Putamen (tissue), 1 donor: ENCODE results near the gene PATL1.
A peak's percentile ranks its signal among the peaks of the same experiment; 100 is the strongest.

Source experiments
- DNase-seq: peaks from one replicate; pipeline ENCODE4 v3.0.0-alpha.2; 2016; ENCODE audit warnings: low spot score

The PATL1 gene

DNA sequence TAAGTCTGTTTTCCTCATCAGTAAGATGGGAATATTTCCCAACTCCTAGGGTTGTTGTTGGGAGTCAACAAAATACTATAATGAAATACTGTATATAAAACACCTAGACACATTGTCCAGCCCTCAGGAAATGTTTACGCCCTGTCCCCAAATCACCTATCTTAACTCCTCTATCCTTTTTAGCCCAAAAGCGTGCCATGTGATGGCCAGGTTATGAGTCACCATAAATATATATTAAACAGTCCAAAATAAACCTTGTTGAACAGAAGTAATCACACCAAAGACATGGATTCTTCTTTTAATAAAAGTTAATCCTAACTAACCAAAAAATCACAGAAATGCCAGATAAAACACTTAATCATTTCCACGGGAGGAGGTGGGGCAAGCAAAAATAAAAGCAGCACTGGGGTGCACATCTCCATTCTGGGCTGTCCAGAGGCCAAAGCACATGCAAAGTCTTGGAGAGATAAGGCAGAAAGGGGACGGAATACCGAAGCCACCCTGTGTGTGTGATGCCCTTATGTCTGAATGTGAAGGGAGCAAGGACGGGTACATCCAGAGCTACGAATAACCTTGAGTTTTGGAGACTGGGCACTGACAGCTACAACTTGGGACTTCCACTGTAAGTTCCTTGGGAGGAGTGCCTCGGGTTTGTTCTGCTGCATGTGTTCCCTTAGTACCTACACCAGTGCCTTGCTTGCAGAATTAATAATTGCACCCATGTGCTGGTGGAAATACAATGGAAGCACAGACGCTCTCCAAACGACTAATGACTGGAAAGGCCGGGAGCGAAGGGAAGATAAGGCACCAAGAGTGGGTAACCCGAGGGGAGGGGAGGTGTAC lies 54.3 kb downstream of the PATL1 start:
- DNase-seq, result peak; percentile 13

DNA sequence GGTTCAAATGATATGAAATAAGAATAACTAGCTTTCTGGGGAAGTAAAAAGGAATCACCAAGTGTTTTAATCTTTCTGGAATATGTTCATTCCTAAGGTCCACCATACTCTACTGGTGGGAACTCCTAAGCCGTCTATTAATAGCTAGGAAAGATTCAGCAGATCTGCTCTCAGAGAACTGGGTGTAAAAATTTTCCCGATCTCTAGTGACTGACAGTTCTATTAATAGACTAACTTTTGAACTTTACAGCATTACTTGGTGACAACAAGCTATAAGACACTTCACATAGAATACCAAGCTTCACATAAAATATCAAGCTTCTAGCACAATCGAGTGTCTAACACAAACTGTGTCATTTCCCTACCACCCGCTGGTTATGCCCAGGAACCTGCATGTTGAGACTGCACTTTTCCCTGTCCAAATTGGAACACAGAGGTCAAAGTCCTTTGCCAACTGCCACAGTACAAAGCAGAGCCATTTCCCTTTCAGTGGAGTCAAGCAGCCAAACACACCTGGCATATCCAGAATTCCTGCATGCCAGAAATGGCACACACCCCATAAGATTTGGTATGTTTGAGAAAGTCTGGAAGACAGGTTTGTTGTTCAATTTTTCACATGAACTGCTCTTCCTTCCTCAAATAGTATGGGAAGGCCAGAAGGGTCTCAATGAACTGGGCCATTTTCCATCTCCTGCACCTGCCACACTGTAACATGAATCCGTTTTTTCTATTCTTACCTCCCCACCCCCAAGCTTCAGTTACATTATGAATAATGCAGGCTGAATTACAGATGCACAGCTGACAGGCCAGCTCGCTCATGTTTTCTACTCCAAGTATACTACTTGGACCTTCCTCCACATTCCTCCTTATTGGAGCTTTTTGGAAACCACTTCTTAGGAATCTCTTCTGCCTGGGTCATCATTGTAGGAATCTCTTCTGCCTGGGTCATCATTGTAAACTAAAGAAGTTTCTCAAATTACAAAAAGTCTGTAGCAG lies 57.0 kb downstream of the PATL1 start:
- DNase-seq, result no peak

DNA sequence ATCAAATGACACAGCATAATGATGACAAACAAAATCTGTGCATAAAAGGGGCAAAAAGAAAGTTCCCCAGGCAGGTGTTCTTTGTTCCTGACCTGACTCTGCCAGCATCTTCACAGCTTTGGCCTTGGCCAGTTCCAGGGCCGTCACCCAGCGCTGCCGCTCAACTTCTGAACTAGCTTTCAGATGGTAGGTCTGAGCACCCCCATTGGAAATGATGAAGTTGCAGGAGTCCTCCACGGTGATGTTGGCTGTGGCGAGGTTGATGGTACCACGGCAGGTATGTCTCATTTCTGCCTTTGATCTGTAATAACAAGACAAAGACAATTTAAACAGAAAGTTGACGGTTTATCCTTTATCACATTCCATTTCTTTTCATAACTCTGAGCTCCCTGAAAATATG lies 58.5 kb downstream of the PATL1 start:
- no peak for DNase-seq

DNA sequence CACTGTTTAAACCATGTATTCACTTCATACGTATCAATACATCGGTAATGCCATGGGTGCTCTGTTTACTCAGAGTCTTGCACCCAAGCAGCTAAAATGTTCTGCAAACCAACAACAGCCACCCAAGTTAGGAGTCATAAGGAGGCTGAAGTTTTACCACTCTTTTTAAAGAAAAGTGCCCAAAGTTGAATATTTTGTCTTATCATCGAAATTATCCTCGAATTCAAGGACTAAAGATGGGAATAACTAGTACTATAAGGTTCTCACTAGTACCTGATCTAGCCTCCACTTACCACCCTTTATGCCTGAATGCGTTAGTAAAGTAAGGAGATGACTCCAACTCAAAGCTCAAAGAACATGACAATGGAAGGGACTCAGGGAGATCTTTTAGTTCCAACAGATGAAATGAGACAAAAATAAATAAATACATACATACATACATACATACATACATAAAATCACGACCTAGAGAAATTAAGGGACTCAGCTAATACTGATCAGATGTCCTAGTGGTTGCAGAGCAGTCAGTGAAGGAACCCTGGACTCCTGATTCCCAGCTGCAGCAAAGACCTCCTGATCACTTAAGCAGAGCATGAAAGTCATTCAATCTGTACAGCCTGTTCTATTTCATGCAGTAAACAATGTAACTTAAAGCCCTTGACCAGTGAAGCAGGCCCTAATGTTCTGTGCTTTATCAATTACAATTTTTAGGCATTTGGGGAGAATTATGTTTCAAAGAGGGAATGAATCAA lies 61.0 kb downstream of the PATL1 start:
- DNase-seq, result no peak

DNA sequence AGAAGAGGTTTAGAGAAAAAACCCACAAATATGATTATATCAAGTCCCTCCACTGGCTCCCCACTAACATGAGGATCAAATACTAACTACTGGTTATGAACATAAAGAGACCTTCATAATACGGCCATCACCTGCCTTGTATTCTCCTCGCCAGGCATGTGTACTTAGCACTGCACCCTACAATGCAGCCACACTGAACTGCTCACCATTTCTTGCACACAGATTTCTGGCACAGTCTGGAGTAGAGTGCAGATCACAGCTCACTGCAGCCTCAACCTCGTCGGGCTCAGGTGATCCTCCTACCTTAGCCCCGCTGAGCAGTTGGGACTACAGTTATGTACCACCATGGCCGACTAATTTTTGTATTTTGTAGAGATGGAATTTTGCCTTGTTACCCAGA lies 66.4 kb downstream of the PATL1 start:
- DNase-seq, result no peak

DNA sequence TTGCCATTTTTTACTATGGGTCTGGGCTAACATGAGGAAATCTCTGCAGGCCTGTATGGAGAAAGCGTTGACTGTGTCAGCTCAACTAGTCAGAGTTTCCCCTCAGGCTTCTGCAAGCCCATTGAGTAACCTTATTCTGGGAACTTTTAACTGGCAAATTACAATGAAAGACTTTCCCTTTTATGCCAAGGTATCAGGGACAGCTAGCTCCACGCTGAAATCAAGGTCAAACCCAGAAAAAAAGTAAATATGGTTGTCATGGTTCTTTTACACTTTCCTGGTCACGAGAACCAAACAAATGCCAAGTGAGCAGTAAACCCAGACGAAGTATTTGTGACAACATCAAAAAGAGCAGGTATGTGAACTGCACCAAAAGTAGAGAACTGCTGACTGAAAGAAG lies 67.0 kb downstream of the PATL1 start:
- no peak for DNase-seq

DNA sequence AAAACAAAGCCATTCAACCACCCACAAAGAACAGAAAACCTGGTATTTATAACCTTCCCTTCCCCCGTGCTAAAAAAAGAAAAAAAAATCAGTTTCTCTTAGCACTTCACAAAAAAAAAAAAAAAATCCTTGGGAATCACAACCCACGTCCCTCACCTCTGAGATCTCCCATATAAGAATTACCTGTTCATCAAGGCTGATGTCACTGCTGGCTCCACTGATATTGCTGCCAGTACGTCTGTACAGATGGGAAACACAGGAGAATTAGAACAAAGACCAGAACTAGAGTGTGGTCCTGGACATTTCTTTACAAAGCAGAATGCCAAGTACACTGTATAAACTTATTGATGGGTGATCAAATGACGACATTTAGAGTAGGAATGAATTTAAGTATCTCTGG lies 68.2 kb downstream of the PATL1 start:
- DNase-seq, result peak; percentile 69

DNA sequence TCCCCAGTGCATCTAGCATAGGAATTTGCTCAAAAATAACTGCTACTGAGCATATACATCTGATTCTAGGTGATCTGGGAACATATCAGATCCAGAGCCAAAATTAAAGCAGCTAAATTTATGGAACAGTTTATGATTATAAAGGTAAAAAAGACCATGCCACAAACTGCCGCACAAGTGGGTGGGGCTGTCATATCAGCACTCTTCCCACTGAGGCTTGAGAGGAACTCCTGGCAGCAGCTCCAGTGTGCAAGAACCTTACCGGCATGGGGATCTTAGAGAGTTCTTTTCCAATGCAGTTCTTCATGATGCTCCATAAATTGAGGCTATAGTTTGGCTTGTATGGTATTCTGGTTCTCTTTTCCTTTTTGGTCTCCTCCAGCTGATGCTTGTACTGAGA lies 68.6 kb downstream of the PATL1 start:
- no peak for DNase-seq

DNA sequence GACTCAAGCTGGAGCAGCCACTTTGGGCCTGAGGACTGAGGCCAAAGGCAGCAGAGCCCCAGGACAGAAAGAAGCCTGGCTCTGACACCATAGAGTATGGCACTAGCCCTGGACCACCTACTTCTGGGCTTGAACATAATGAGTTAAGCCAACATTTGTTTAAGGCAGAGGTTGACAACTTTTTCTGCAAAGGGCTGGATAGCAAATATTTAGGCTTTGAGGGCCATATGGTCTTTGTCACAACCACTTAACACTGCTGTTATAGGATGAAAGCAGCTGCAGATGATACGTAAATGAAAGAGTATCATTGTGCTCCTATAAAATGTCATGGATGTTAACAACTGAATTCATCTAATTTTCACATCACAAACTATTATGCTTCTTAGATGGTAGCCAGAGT lies 69.9 kb downstream of the PATL1 start:
- DNase-seq, result no peak
